MCF 10A (cell line): ENCODE data around the gene CRTC1. TPM values are rescaled to one million over a fixed set of nuclear protein-coding genes. Genes with fewer than 3 reads are reported as not detected.

ENCODE experiments used
- BruUV-seq: library from RNA; stranded (reverse); fragments of 400-500 nt; replicated peaks from 2 replicates; lab custom pipeline; 2021; lab: Mats Ljungman, UMichigan
- CTCF ChIA-PET: fragments of 300-600 bp; sonication (Branson Sonifier 250); formaldehyde crosslinking; extraction: SDS; loops from one replicate; lab custom pipeline; 2021; ENCODE audit warnings: antibody characterized with exemption, inconsistent platforms; lab: Yijun Ruan, JAX
- POLR2A ChIA-PET: fragments of 300-600, 350-650 bp; sonication (Branson Sonifier 250); formaldehyde crosslinking; extraction: SDS; loops from one replicate; lab custom pipeline; 2020; ENCODE audit warnings: antibody characterized with exemption, inconsistent platforms; lab: Yijun Ruan, JAX
- DNase-seq: peaks from one replicate; pipeline ENCODE4 v3.0.0-alpha.2; 2018; ENCODE audit not compliant: unreplicated experiment
- H3K27ac Mint-ChIP-seq: one replicate; pipeline ENCODE4 v1.8.0; 2022; ENCODE audit warnings: mild to moderate bottlenecking, low read depth, mixed read lengths; ENCODE audit not compliant: unreplicated experiment
- H3K27me3 Mint-ChIP-seq: one replicate; pipeline ENCODE4 v1.8.0; 2022; ENCODE audit warnings: mixed read lengths; ENCODE audit not compliant: insufficient read depth, unreplicated experiment
- H3K36me3 Mint-ChIP-seq: one replicate; pipeline ENCODE4 v1.8.0; 2022; ENCODE audit warnings: mild to moderate bottlenecking, moderate library complexity, mixed read lengths; ENCODE audit not compliant: insufficient read depth, unreplicated experiment
- H3K4me1 Mint-ChIP-seq: one replicate; pipeline ENCODE4 v1.8.0; 2022; ENCODE audit warnings: mixed read lengths; ENCODE audit not compliant: insufficient read depth, unreplicated experiment
- H3K4me3 Mint-ChIP-seq: one replicate; pipeline ENCODE4 v1.8.0; 2022; ENCODE audit warnings: mild to moderate bottlenecking, moderate library complexity, mixed read lengths; ENCODE audit not compliant: unreplicated experiment
- H3K9me3 Mint-ChIP-seq: one replicate; pipeline ENCODE4 v1.8.0; 2022; ENCODE audit warnings: mixed read lengths; ENCODE audit not compliant: unreplicated experiment
- intact Hi-C: fragments of 100-400 bp; cut with micrococcal nuclease; formaldehyde crosslinking; loops from 2 replicates; pipeline ENCODE4 v1.14.1; 2022
- total RNA-seq: library from RNA; stranded (reverse); gene quantifications from 2 replicates; pipeline ENCODE4 v1.2.3, GENCODE V29; 2022
- TF ChIP-seq, protein P1 (sequence below): fragments of 200-600 bp; IDR thresholded peaks from one replicate; pipeline ENCODE4 v1.8.0; 2022; ENCODE audit warnings: antibody characterized with exemption, mild to moderate bottlenecking; ENCODE audit not compliant: unreplicated experiment

CRTC1 gene
- total RNA-seq, 1 experiment from 2014 or later = 11.1 TPM

DNA sequence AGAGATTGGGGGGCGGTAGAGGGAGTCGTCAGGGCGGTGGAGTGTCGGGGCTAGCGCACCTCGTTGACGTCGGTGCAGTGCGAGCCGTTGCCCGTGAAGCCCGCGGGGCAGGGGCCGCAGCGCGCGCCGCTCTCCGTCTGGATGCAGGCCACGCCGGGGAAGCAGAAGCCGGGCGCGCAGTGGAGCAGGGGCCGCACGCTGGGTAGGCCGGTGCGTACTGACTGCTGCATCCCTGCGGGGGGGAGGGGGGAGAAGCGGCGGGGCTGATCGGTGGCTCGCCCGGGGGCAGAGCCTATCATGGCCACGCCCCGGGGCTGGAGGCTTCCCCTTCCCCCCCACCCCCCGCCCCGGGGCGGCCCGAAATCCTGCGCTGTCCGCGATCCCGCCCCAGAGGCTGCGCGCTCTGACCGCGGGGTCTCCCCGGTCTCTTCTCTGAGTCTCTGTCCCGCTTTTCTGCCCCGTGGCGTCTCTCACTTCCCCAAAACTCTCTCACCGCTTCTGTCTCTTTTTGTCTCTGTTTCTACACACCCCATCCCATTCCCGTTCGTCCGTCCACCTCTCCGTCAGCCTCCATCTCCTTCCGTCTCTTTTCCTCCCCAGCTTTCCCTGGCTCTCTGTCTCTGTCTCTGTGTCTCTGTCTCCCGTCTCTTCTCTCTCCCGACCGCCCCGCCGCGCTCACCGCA, 106.5 kb downstream of the CRTC1 start:
- TF ChIP-seq, protein P1, sequence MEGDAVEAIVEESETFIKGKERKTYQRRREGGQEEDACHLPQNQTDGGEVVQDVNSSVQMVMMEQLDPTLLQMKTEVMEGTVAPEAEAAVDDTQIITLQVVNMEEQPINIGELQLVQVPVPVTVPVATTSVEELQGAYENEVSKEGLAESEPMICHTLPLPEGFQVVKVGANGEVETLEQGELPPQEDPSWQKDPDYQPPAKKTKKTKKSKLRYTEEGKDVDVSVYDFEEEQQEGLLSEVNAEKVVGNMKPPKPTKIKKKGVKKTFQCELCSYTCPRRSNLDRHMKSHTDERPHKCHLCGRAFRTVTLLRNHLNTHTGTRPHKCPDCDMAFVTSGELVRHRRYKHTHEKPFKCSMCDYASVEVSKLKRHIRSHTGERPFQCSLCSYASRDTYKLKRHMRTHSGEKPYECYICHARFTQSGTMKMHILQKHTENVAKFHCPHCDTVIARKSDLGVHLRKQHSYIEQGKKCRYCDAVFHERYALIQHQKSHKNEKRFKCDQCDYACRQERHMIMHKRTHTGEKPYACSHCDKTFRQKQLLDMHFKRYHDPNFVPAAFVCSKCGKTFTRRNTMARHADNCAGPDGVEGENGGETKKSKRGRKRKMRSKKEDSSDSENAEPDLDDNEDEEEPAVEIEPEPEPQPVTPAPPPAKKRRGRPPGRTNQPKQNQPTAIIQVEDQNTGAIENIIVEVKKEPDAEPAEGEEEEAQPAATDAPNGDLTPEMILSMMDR = no peak
- intact Hi-C loops = no loop called here
- DNase-seq = no peak
- ChIA-PET POLR2A (no interaction called here), CTCF (interaction anchor here (1.4 kb wide), 1 partner anchor 17 kb away, joined by 3 read pairs; no protein-coding TSS in a partner anchor)
- H3K4me3 Mint-ChIP-seq = peak overlapping the region; percentile 57
- no TSS peak for BruUV-seq
- peaks cover 43% of the 10 kb centered on the region for H3K27me3 Mint-ChIP-seq
- no peaks in the 10 kb centered on the region for H3K36me3 Mint-ChIP-seq
- no peaks in the 10 kb centered on the region for H3K9me3 Mint-ChIP-seq
- peaks cover 14% of the 10 kb centered on the region for H3K4me1 Mint-ChIP-seq
- H3K27ac Mint-ChIP-seq = peak overlapping the region; percentile 1

DNA sequence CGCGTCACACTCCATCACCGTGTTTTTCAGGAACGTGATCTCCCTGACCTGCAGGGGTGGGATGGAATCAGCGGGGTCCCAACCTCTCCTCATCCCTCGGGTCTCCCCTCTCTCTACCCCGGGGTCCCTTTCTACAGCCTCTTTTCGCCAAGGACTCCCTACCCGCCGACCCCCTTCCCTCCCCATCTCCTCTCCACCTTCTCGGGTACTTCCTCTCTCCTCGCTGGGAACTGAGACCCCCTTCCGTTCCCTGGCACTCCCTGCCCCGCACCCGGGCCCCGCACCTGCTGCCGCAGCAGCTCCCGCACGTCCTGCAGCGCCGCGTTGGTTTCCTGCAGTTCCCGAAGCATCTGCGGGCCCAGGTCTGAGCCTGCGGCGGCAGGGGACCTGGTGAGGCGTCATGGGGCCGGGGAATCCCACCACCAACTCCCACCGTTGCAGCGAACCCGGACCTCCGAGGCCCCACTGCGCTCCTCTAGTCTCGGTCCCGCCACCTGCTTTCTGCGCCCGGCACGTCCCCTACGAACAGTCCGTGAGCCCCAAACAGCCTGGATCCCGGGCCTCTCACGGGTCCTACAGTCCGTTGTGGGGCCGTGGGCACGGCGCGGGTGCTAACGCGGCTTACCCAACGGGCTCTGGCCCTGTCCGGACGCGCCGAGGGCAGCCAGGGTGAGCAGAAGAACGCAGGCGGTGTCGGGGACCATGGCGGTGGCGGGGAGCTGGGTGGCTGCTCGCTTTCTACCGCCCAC, 107.3 kb downstream of the CRTC1 start, which contains the start of gene COMP:
TSS of gene COMP (minus strand) at position 740 of the 749 bp plus-strand sequence. CDS start at position 704, 36 bp downstream.
- no peak for DNase-seq
- peak within 1 kb of the TSS; percentile 1 for H3K27ac Mint-ChIP-seq
- H3K4me1 Mint-ChIP-seq = peaks cover 14% of the 10 kb centered on the region
- peak within 1 kb of the TSS; percentile 57 for H3K4me3 Mint-ChIP-seq
- no peaks in the 10 kb centered on the region for H3K36me3 Mint-ChIP-seq
- intact Hi-C loops = no loop called here
- no peaks in the 10 kb centered on the region for H3K9me3 Mint-ChIP-seq
- TF ChIP-seq, protein P1 = no peak
- BruUV-seq = no TSS peak
- ChIA-PET CTCF (interaction anchor here (1.4 kb wide), 1 partner anchor 18 kb away, joined by 3 read pairs; no protein-coding TSS in a partner anchor), POLR2A (no interaction called here)
- H3K27me3 Mint-ChIP-seq = peaks cover 43% of the 10 kb centered on the region

DNA sequence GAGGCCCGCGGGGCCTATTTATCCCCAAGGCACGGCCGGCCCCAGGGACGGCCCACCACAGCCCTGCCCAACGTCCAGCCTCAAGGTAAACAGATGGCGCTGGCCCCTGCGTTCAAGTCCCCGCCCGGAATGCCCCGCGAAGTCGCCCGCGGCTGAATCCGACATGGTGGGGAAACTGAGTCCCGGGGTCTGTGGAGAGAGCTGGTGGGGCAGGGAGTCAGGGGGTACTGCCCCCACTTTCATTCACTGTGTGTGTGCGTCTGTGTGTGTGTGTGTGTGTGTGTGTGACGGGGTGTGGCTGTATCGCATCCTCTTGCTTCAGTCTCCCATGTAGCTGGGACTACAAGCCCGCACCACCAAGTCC, 107.8 kb downstream of the CRTC1 start:
- Mint-ChIP-seq H3K4me1 (peaks cover 14% of the 10 kb centered on the region), H3K27me3 (peaks cover 43% of the 10 kb centered on the region), H3K4me3 (no peak overlapping the region), H3K36me3 (no peaks in the 10 kb centered on the region), H3K9me3 (no peaks in the 10 kb centered on the region), H3K27ac (no peak overlapping the region)
- BruUV-seq = no TSS peak
- TF ChIP-seq, protein P1 = no peak
- POLR2A ChIA-PET = interaction anchor here (0.5 kb wide), 1 partner anchor 79 kb away, joined by 3 read pairs; no protein-coding TSS in a partner anchor
- intact Hi-C loops = no loop called here
- no peak for DNase-seq
- CTCF ChIA-PET = no interaction called here

DNA sequence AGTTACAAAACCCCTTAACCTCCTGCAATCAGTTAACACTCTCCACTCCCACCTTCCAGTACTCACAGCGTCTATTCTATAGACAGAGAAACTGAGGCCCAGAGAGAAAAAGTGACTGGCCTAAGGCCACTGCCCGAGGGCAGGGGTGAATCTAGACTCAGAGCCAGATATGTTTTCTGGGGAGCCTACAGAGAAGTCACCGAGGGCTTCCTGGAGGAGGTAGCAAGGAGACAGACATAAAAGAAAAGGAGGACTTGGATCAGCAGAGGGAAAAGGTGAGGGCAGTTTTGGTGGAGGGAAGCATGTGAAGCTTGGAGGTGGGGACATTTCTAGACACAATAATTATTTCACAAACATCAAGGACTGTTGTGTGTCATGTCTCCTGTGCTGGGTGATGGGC, 109.2 kb downstream of the CRTC1 start:
- Mint-ChIP-seq H3K27ac (no peak overlapping the region), H3K9me3 (no peaks in the 10 kb centered on the region), H3K4me3 (no peak overlapping the region), H3K36me3 (no peaks in the 10 kb centered on the region), H3K27me3 (peaks cover 55% of the 10 kb centered on the region), H3K4me1 (peaks cover 14% of the 10 kb centered on the region)
- POLR2A ChIA-PET = no interaction called here
- CTCF ChIA-PET = interaction anchor here (1.7 kb wide), 1 partner anchor 54 kb away, joined by 6 read pairs; no protein-coding TSS in a partner anchor
- intact Hi-C loops = no loop called here
- no peak for DNase-seq
- no TSS peak for BruUV-seq
- TF ChIP-seq, protein P1 = no peak
